GM18507 (cell line): ENCODE results near the gene HOMER1.

ENCODE experiments used
- DNase-seq: peaks from one replicate; pipeline ENCODE4 v3.0.0; 2011; ENCODE audit warnings: low read depth; ENCODE audit not compliant: insufficient read length; ENCODE audit errors: extremely low spot score
- FAIRE-seq: peaks from 2 replicates; lab custom pipeline; 2011; peaks lifted over from hg19 to GRCh38; lab: Jason Lieb, UNC

HOMER1 gene

DNA sequence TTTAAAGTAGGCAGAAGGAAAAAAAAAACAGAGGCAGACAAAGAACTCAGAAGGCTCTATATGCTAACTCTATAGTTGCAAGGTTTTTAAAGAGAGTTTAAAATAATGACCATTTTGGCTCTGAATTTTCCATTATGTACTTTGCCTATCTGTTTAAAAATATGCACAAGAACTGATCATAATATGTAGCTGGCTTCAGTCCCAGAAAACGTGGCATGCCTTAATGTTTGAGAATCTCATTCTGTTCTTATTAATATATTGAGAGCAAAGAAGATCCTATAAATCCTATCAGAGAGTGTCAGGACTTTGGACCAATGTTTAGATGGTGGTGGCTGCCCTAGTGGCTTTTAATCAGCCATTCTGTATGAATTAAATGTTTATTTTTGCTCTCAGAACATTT is 156.5 kb downstream of the HOMER1 start:
- no peak for FAIRE-seq

GRCh38 chr5:79349881-79350280 is 164.1 kb downstream of the HOMER1 start:
- no peak for FAIRE-seq
- DNase-seq, result no peak

More for the DNA sequence above, 156.5 kb downstream of the HOMER1 start:
- DNase-seq, result no peak

GRCh38 chr5:79349047-79349446 is 164.9 kb downstream of the HOMER1 start:
- DNase-seq (no peak), FAIRE-seq (no peak)

DNA sequence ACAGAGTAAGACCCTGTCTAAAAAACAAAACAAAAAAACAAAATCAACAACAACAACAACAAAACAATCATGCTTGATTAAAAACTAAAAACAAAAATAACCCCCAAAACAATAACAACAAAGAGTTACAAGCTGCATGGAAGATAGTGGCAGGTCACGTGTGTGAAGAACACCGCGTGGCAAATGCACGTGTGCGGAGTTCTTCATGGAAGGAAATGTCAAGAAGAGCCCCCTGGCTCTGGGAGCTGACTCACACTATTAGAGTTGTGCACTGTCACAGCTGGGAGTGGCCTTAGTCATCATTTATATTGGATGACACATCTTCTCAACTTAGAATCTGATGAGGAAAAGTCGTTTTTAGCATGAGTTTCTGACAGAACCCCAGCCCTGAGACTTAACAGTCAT is 167.5 kb downstream of the HOMER1 start:
- FAIRE-seq (no peak), DNase-seq (no peak)

- DNase-seq (no peak), FAIRE-seq (no peak)
Measured at GRCh38 chr5:79333852-79334557, 179.9 kb downstream of the HOMER1 start.

DNA sequence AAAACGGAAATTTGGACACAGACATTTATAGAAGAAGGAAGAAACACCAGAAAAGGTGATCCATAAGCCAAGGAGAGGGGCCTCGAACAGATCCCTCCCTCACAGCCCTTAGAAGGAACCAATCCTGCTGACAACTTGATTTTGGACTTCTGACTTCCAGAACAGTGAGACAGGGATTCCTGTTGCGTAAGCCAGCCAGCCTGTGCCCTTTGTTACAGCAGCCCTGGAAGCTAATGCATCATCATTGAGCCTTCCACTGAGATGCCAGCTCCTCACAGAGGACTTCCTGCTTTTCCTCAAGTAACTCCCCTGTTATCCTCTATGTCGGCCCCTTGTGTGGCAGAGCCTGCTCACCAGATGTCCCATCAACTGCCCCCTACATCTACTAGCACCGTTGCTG is 183.9 kb downstream of the HOMER1 start:
- no peak for FAIRE-seq
- no peak for DNase-seq

- FAIRE-seq, result no peak
- DNase-seq, result no peak
Measured at GRCh38 chr5:79329453-79329852, 184.5 kb downstream of the HOMER1 start.
